ENCODE data around the gene BCR.

DNA sequence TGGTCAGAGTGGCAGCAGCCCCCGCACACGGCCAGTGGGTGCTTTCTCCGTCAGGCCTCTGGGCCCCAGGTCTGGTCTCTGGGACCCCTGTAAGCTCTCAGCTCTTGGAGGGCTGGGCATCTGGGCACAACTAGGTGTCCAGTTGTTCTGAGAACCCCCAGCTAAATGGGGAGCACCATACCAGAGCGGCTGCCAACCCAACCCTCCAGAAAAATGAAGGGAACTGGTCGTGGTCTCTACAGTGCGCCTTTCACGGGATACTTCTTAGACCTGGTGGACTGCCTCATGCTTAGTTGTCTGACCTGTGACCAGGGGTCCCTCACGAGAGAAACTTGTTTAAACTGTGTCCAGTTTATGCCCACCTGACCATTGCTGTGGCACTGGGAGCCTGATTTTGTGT is 104.9 kb downstream of the BCR start:
- TF ChIP-seq ZNF891 (CRISPR knock-in tag; IDR thresholded peaks at IDR 0.05) (no peak), ZNF737 (CRISPR knock-in tag; IDR thresholded peaks at IDR 0.05; ENCODE audit: borderline replicate concordance) (no peak), ARNT (IDR thresholded peaks at IDR 0.05) (no peak), HDAC6 (IDR thresholded peaks at IDR 0.05; ENCODE audit: low read depth, low read length) (no peak), ZNF629 (CRISPR knock-in tag; conservative IDR thresholded peaks at IDR 0.05) (no peak)
- TF ChIP-seq, protein P1, sequence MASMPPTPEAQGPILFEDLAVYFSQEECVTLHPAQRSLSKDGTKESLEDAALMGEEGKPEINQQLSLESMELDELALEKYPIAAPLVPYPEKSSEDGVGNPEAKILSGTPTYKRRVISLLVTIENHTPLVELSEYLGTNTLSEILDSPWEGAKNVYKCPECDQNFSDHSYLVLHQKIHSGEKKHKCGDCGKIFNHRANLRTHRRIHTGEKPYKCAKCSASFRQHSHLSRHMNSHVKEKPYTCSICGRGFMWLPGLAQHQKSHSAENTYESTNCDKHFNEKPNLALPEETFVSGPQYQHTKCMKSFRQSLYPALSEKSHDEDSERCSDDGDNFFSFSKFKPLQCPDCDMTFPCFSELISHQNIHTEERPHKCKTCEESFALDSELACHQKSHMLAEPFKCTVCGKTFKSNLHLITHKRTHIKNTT (CRISPR knock-in tag; IDR thresholded peaks at IDR 0.05): no peak
- TF ChIP-seq, protein P2, sequence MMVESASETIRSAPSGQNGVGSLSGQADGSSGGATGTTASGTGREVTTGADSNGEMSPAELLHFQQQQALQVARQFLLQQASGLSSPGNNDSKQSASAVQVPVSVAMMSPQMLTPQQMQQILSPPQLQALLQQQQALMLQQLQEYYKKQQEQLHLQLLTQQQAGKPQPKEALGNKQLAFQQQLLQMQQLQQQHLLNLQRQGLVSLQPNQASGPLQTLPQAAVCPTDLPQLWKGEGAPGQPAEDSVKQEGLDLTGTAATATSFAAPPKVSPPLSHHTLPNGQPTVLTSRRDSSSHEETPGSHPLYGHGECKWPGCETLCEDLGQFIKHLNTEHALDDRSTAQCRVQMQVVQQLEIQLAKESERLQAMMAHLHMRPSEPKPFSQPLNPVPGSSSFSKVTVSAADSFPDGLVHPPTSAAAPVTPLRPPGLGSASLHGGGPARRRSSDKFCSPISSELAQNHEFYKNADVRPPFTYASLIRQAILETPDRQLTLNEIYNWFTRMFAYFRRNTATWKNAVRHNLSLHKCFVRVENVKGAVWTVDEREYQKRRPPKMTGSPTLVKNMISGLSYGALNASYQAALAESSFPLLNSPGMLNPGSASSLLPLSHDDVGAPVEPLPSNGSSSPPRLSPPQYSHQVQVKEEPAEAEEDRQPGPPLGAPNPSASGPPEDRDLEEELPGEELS (CRISPR knock-in tag; IDR thresholded peaks at IDR 0.05): no peak
